RPMI8226 (cell line): ENCODE data around the gene NNAT.
A peak's percentile ranks its signal among the peaks of the same experiment; 100 is the strongest.
"Not testable (repeated sequence)": the region's sequence is repeated elsewhere in the genome, so short reads cannot be mapped to it uniquely, and the experiment has no call there.

Experiments
- DNase-seq: peaks from one replicate; pipeline ENCODE4 v3.0.0-alpha.2; 2015

The NNAT gene

GRCh38 chr20:37524859-37525708 is 4.0 kb downstream of the NNAT start:
- DNase-seq, result peak; percentile 37

GRCh38 chr20:37525810-37526209 is 4.8 kb downstream of the NNAT start:
- DNase-seq, result no peak

GRCh38 chr20:37526238-37526838 is 5.3 kb downstream of the NNAT start:
- no peak for DNase-seq

GRCh38 chr20:37526839-37527637 is 6.0 kb downstream of the NNAT start:
- DNase-seq, result no peak

GRCh38 chr20:37527638-37528445 is 6.8 kb downstream of the NNAT start, which contains the start of gene BLCAP:
Gene BLCAP (minus strand): TSS chr20:37527876. CDS start chr20:37519174, 8,702 bp downstream.
- DNase-seq, result peak; percentile 93

GRCh38 chr20:37528446-37529213 is 7.6 kb downstream of the NNAT start:
- DNase-seq, result no peak

GRCh38 chr20:37529214-37529967 is 8.3 kb downstream of the NNAT start:
- no peak for DNase-seq

GRCh38 chr20:37529968-37530600 is 9.0 kb downstream of the NNAT start:
- DNase-seq, result no peak

GRCh38 chr20:37530696-37531095 is 9.6 kb downstream of the NNAT start:
- no peak for DNase-seq

- DNase-seq, result no peak
Measured at GRCh38 chr20:37531856-37532255, 10.8 kb downstream of the NNAT start.

GRCh38 chr20:37533154-37533715 is 12.2 kb downstream of the NNAT start:
- no peak for DNase-seq

GRCh38 chr20:37534401-37535157 is 13.5 kb downstream of the NNAT start:
- peak; percentile 89 for DNase-seq

- DNase-seq, result peak; percentile 73
Measured at GRCh38 chr20:37535443-37536132, 14.5 kb downstream of the NNAT start.

GRCh38 chr20:37537505-37537904 is 16.5 kb downstream of the NNAT start:
- no peak for DNase-seq

- DNase-seq, result no peak
Measured at GRCh38 chr20:37538003-37538402, 17.0 kb downstream of the NNAT start.

GRCh38 chr20:37539424-37539823 is 18.4 kb downstream of the NNAT start:
- DNase-seq, result no peak

GRCh38 chr20:37540001-37540400 is 19.0 kb downstream of the NNAT start:
- no peak for DNase-seq

- not testable (repeated sequence) for DNase-seq
Measured at GRCh38 chr20:37540838-37541237, 19.8 kb downstream of the NNAT start.

GRCh38 chr20:37541326-37541725 is 20.3 kb downstream of the NNAT start:
- DNase-seq, result no peak
